SIG-M5 treated with dmso at 0.1 percent for 504 hours (cell line): ENCODE measurements around the gene ELL2.
"Not testable (repeated sequence)": the region's sequence is repeated elsewhere in the genome, so short reads cannot be mapped to it uniquely, and the experiment has no call there.

Experiments used
- DNase-seq: peaks from one replicate; lab custom pipeline; 2025; ENCODE audit not compliant: unreplicated experiment; lab: John Stamatoyannopoulos, UW

The ELL2 gene

GRCh38 chr5:95909738-95910137, 51.9 kb downstream of the ELL2 start:
- DNase-seq = no peak

DNA sequence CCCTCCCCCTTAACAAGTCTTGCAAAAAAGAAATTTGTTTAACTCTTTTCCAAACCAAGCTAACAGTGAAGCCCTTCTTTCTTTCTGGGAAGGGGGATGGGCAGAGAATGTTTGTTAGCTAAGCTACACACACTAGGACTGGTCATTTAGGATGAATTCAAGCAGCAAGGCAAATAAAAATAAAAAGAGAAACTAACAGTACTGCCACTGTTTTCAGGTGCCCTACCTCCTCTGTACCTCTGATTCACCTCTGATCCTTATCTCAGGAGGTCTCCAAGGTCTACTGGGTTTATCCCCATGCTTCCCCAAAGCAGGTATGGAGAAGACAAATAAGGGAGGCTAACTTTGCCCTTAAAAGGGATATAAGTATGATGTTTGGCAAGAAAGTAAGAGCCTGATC, 52.9 kb downstream of the ELL2 start:
- DNase-seq = no peak

GRCh38 chr5:95907740-95908706, 53.6 kb downstream of the ELL2 start:
- DNase-seq = no peak

- DNase-seq = no peak
These were observed 54.5 kb downstream of the ELL2 start for GRCh38 chr5:95907067-95907705.

DNA sequence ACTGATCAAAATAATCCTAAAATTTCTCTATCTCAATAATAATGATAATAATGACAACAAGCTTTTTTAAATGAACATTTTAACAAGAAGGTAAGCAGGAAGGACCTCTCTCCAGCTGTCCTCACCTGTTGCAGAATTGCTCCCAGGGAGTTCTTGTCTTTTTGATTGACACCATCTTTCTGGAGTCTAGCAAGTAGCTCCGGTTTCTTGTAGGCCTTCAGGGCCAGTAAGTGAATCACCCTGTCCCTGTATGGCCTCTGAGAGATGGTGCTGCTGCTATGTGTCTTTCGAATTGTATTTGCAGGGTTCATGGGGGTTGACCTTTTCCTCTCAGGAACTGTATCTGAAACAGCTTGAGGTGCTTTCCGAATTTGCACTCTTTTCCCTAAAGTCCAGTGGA, 55.3 kb downstream of the ELL2 start:
- DNase-seq = not testable (repeated sequence)

DNA sequence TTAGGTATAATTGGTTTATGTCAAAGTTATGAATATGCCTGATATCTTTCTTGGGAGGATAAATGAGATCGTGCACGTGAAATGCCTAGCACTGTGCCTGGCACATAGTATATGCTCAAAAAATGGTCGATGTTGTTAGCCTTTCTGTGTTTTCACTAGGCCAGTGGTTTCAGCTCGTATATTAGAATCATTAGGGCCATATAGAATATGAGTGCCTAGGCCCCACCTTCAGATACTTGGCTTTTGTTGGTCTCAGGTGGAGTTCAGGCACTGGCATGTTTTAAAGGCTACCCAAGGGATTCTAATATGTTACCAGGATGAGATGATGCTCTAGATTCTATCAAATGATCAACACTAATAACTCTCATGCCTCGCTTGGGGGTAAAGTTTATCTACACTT, 56.8 kb downstream of the ELL2 start:
- no peak for DNase-seq

GRCh38 chr5:95903838-95904237, 57.8 kb downstream of the ELL2 start:
- no peak for DNase-seq

- DNase-seq = no peak
These were observed 59.7 kb downstream of the ELL2 start for GRCh38 chr5:95901676-95902627.

GRCh38 chr5:95900383-95900958, 61.2 kb downstream of the ELL2 start:
- DNase-seq = no peak

DNA sequence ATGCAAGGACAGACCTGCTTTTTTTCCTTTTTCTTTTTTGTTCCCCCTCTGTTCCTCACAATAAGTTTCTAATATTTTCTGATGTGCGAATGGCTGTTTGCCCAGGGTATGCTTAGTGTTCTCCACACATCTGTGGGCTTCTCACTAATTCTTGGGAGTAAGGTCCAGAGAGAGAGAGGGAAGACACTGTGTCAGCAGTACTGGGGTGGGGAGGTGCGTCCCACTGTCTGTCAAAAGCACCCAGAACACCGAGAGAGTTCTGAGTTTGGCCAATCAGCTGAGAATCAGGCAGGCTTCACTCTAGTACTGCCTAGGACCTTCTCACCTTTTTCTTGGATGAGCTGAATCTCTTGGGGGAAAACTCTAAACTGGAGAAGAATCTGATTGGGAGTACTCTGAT, 61.8 kb downstream of the ELL2 start:
- DNase-seq = no peak

GRCh38 chr5:95899006-95899405, 62.6 kb downstream of the ELL2 start:
- no peak for DNase-seq

- DNase-seq = no peak
These were observed 65.9 kb downstream of the ELL2 start for GRCh38 chr5:95895771-95896170.

DNA sequence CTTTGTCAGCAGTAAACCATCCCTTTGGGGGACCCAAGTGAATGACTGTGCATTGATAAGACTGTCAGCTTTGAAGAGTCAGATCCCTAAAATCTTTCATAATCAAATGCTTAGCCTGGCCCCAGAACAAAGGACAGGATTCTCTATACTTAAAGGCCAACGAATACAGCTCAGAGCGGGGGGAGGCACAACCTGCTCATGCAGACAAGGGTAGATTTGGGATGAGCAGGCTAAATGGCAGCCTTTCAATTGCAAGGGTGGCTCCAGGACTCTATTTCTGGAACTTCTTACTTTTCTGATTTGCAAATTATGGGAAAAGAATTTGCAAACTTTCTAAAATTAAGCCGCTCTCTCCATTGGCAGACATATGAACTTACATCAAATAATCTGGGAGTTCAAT, 66.4 kb downstream of the ELL2 start:
- no peak for DNase-seq

DNA sequence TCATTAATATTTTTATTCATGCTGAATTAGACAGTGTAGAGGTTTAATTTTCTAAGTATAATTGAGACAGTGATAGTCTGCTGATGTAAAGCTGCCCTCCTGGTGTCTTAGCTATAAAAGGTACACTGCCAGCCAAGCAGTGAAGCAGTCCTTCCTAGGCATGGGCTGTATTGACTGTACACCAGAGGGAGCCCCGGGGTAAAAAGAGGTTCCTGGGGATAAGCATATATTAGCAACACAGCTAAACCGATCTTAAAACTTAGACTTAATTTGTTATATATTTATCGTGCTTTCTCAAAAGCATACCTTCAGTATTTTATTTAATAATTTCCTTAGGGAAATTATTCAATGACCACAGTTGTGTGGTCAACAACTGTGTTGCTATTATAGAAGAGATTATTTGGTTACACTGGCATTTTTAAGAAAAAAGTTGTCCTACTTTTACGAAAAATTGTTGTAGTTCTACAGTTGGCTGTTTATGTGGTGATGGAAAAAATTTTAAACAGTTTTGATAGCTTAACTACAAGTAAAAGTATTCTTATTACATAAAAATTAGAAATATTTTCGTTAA, 68.8 kb downstream of the ELL2 start:
- DNase-seq = peak; percentile 42

GRCh38 chr5:95891499-95891898, 70.2 kb downstream of the ELL2 start:
- DNase-seq = no peak

GRCh38 chr5:95889076-95889475, 72.6 kb downstream of the ELL2 start:
- DNase-seq = no peak

DNA sequence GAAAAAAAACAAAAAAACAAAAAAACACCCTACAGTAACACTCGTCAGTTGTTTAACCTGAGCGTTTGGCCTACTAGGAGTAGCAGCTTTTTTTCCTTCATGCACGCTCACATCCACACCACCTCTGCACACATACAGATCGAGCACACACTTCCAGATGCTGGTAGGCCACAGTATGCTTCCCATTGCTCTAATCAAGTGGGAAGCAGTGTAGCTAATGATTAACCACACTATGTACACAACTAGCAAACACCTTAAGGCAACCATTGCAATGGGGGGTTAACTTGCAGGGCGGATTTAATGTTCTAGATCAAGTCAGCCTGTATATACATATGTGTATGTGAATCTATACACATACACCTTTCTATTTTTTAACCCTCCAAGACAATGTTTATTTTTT, 73.7 kb downstream of the ELL2 start:
- DNase-seq = no peak

DNA sequence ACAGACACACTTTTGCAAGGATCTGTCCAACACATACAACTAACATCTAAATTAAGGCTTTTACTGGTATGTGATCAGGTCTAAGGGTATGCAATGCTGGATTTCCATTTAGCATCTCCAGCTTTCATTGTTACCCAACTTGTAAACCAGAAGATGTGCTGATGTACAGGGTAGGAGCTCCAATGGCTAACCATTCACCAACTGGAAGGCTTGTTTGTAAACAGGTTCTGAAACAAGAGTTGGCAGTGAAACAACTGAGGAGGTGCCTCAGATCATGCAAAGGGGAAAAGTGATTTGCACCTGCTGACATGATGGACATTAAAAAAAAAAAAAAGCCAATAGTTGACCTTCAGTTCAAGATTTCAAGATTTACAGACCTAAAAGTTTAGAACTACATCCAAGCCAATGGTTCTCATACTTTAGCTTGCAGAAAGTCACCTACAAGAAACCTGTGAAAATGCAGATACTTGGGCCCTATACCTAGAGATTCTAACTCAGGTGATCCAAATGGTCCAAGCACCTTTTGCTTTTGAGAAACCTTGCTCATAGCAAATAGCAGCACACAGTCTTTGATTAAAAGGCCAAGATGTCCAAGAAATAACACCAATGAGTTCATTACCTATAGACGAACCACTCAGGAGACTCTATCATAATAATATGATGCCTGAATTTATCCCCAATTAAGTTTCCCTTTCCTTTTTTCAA, 75.2 kb downstream of the ELL2 start:
- DNase-seq = no peak

- no peak for DNase-seq
These were observed 77.1 kb downstream of the ELL2 start for GRCh38 chr5:95884511-95884910.

GRCh38 chr5:95884017-95884325, 77.7 kb downstream of the ELL2 start:
- no peak for DNase-seq
